IMR-90 (cell line): ENCODE measurements around the gene ZFHX3. TPM values are rescaled to one million over a fixed set of nuclear protein-coding genes. Genes with fewer than 3 reads are reported as not detected.

ENCODE experiments used
- ATAC-seq: fragments of 200-7000 bp; cut with Tn5 transposase; 2 replicates; pipeline ENCODE4 v1.9.1; 2020; ENCODE audit warnings: low read depth, mild to moderate bottlenecking, moderate library complexity
- BruUV-seq: library from RNA; stranded (reverse); fragments of 400-500 nt; replicated peaks from 2 replicates; lab custom pipeline; 2021; lab: Mats Ljungman, UMichigan
- CTCF ChIA-PET: fragments of 300-600 bp; formaldehyde crosslinking; extraction: SDS; loops from one replicate; lab custom pipeline; 2021; ENCODE audit warnings: antibody characterized with exemption; lab: Yijun Ruan, JAX
- POLR2A ChIA-PET: fragments of 300-600 bp; sonication (Branson Sonifier 250); formaldehyde crosslinking; loops from one replicate; lab custom pipeline; 2022; ENCODE audit warnings: antibody characterized with exemption; ENCODE audit not compliant: unreplicated experiment; lab: Charles Lee
- DNase-seq: peaks from one replicate; pipeline ENCODE4 v3.0.0; 2013
- H2AFZ ChIP-seq: replicated peaks from 2 replicates; pipeline ENCODE3; 2013; ENCODE audit warnings: low read length, mild to moderate bottlenecking; ENCODE audit not compliant: poor library complexity
- H2AK5ac ChIP-seq: 2 replicates; pipeline ENCODE4 v1.6.1; 2013; ENCODE audit warnings: low read depth, low read length, inconsistent platforms
- H2AK9ac ChIP-seq: replicated peaks from 2 replicates; pipeline ENCODE3; 2013; ENCODE audit warnings: mild to moderate bottlenecking, low read depth, low read length, moderate library complexity; ENCODE audit not compliant: poor library complexity
- H2BK120ac ChIP-seq: 2 replicates; pipeline ENCODE4 v1.6.1; 2013; ENCODE audit warnings: low read depth, low read length, inconsistent platforms
- H2BK15ac ChIP-seq: 3 replicates; pipeline ENCODE4 v1.6.1; 2013; ENCODE audit warnings: low read depth, low read length, inconsistent platforms
- H2BK20ac ChIP-seq: 2 replicates; pipeline ENCODE4 v1.6.1; 2013; ENCODE audit warnings: low read depth, mild to moderate bottlenecking, inconsistent platforms, low read length, moderate library complexity
- H2BK5ac ChIP-seq: 2 replicates; pipeline ENCODE4 v1.6.1; 2013; ENCODE audit warnings: mild to moderate bottlenecking, low read depth, low read length, inconsistent platforms; ENCODE audit not compliant: poor library complexity, severe bottlenecking
- H3K14ac ChIP-seq: replicated peaks from 2 replicates; pipeline ENCODE4 v1.6.1; 2013; ENCODE audit warnings: low read depth, low read length, inconsistent platforms
- H3K18ac ChIP-seq: 2 replicates; pipeline ENCODE4 v1.6.1; 2013; ENCODE audit warnings: low read depth, low read length, control low read depth
- H3K23ac ChIP-seq: 2 replicates; pipeline ENCODE4 v1.6.1; 2013; ENCODE audit warnings: low read depth, low read length, inconsistent platforms
- H3K27ac ChIP-seq: 2 replicates; pipeline ENCODE4 v1.5.1; 2013; ENCODE audit warnings: mild to moderate bottlenecking, control low read depth, low read length; ENCODE audit not compliant: insufficient read depth
- H3K27me3 ChIP-seq: 2 replicates; pipeline ENCODE4 v1.6.1; 2013; ENCODE audit warnings: low read length; ENCODE audit not compliant: control insufficient read depth, insufficient read depth
- H3K36me3 ChIP-seq: 2 replicates; pipeline ENCODE4 v1.6.1; 2013; ENCODE audit warnings: low read length, mixed read lengths; ENCODE audit not compliant: control insufficient read depth, insufficient read depth
- H3K4ac ChIP-seq: 2 replicates; pipeline ENCODE4 v1.6.1; 2013; ENCODE audit warnings: low read depth, low read length, inconsistent platforms
- H3K4me1 ChIP-seq: 2 replicates; pipeline ENCODE4 v1.6.1; 2013; ENCODE audit warnings: low read length, mixed read lengths; ENCODE audit not compliant: control insufficient read depth, insufficient read depth
- H3K4me2 ChIP-seq: 2 replicates; pipeline ENCODE4 v1.6.1; 2013; ENCODE audit warnings: low read depth, mild to moderate bottlenecking, control low read depth, low read length, moderate library complexity
- H3K4me3 ChIP-seq: 2 replicates; pipeline ENCODE4 v1.5.1; 2013; ENCODE audit warnings: low read depth, mild to moderate bottlenecking, control low read depth, low read length, moderate library complexity; ENCODE audit not compliant: insufficient read depth
- H3K56ac ChIP-seq: 2 replicates; pipeline ENCODE4 v1.6.1; 2013; ENCODE audit warnings: low read length, inconsistent platforms; ENCODE audit not compliant: insufficient read depth; ENCODE audit errors: extremely low read depth
- H3K79me1 ChIP-seq, 2 experiments: 2 replicates each; pipeline ENCODE4 v1.6.1; 2013; ENCODE audit warnings: low read length in 2 of 2, inconsistent platforms in 1 of 2, low read depth in 1 of 2
- H3K9ac ChIP-seq: 2 replicates; pipeline ENCODE4 v1.6.1; 2013; ENCODE audit warnings: low read depth, low read length, control low read depth
- H3K9me1 ChIP-seq: 2 replicates; pipeline ENCODE4 v1.6.1; 2013; ENCODE audit warnings: low read length, inconsistent platforms; ENCODE audit not compliant: insufficient read depth
- H3K9me3 ChIP-seq: 2 replicates; pipeline ENCODE4 v1.6.1; 2013; ENCODE audit warnings: low read length; ENCODE audit not compliant: control insufficient read depth, insufficient read depth
- H4K20me1 ChIP-seq: 2 replicates; pipeline ENCODE4 v1.6.1; 2013; ENCODE audit warnings: low read length, inconsistent platforms; ENCODE audit not compliant: insufficient read depth
- H4K5ac ChIP-seq: 2 replicates; pipeline ENCODE4 v1.6.1; 2013; ENCODE audit warnings: mild to moderate bottlenecking, low read depth, low read length, control low read depth
- H4K8ac ChIP-seq, 2 experiments: 2 replicates each; pipeline ENCODE4 v1.6.1; 2013; ENCODE audit warnings: low read depth in 2 of 2, low read length in 2 of 2, control low read depth in 1 of 2, inconsistent platforms in 1 of 2
- H4K91ac ChIP-seq: 2 replicates; pipeline ENCODE4 v1.6.1; 2013; ENCODE audit warnings: low read depth, low read length, inconsistent platforms; ENCODE audit not compliant: insufficient read depth
- BHLHE40 ChIP-seq: fragments of 150-350 bp; IDR thresholded peaks from 2 replicates; pipeline ENCODE4 v1.6.1; 2016; ENCODE audit warnings: mild to moderate bottlenecking, low read depth, low read length
- CHD1 ChIP-seq: IDR thresholded peaks from 2 replicates; pipeline ENCODE4 v1.6.1; 2012; ENCODE audit warnings: low read depth, low read length, improper control_type of control experiment
- ELK1 ChIP-seq: fragments of 150-350 bp; IDR thresholded peaks from 2 replicates; pipeline ENCODE4 v1.6.1; 2016; ENCODE audit warnings: low read depth, mild to moderate bottlenecking, low read length, moderate library complexity, borderline replicate concordance
- FOS ChIP-seq: fragments of 150-350 bp; IDR thresholded peaks from 2 replicates; pipeline ENCODE4 v1.6.1; 2016; ENCODE audit warnings: low read depth, low read length
- MAFK ChIP-seq: IDR thresholded peaks from 2 replicates; pipeline ENCODE4 v1.6.1; 2012; ENCODE audit warnings: low read depth, low read length, improper control_type of control experiment
- MAZ ChIP-seq: IDR thresholded peaks from 2 replicates; pipeline ENCODE4 v1.6.1; 2012; ENCODE audit warnings: low read depth, mild to moderate bottlenecking, low read length, improper control_type of control experiment, moderate library complexity, borderline replicate concordance
- MXI1 ChIP-seq: IDR thresholded peaks from 2 replicates; pipeline ENCODE4 v1.6.1; 2012; ENCODE audit warnings: low read depth, mild to moderate bottlenecking, low read length, moderate library complexity, borderline replicate concordance
- NFE2L2 ChIP-seq: fragments of 150-350 bp; IDR thresholded peaks from 2 replicates; pipeline ENCODE4 v1.6.1; 2016; ENCODE audit warnings: low read depth, mild to moderate bottlenecking, low read length
- POLR2A ChIP-seq: IDR thresholded peaks from 2 replicates; pipeline ENCODE4 v1.6.1; 2012; ENCODE audit warnings: mild to moderate bottlenecking, low read depth, low read length
- RCOR1 ChIP-seq: IDR thresholded peaks from 2 replicates; pipeline ENCODE4 v1.6.1; 2012; ENCODE audit warnings: mild to moderate bottlenecking, low read length, improper control_type of control experiment; ENCODE audit not compliant: insufficient replicate concordance
- RFX5 ChIP-seq: IDR thresholded peaks from 2 replicates; pipeline ENCODE4 v1.8.0; 2012; ENCODE audit warnings: low read depth, mild to moderate bottlenecking, low read length, moderate library complexity
- SMC3 ChIP-seq: fragments of 150-350 bp; IDR thresholded peaks from 2 replicates; pipeline ENCODE4 v1.6.1; 2016; ENCODE audit warnings: low read depth, mild to moderate bottlenecking, antibody characterized with exemption, low read length, moderate library complexity
- WGBS, 2 experiments: methylation state at CpG; one replicate each; pipeline versions ENCODE4 v1.1.5 to v1.1.7; 2013; ENCODE audit warnings: missing lambda C conversion rate in 2 of 2; ENCODE audit not compliant: insufficient read length in 1 of 2; ENCODE audit errors: extremely low coverage in 2 of 2; 5-methylcytosine and 5-hydroxymethylcytosine counted together
- dilution Hi-C: fragments of 300-500 bp; cut with HindIII; formaldehyde crosslinking; loops from one replicate; pipeline ENCODE4 v1.14.3; 2018; ENCODE audit warnings: low sequenced_read_pairs; ENCODE audit not compliant: unreplicated experiment
- in situ Hi-C: fragments of 300-500 bp; cut with MboI; formaldehyde crosslinking; loops from 3 replicates; pipeline ENCODE4 v1.14.3; 2019; ENCODE audit warnings: low sequenced_read_pairs, inconsistent platforms, mixed read lengths
- intact Hi-C: fragments of 100-400 bp; cut with micrococcal nuclease; formaldehyde crosslinking; loops from 2 replicates; pipeline ENCODE4 v1.10.0; 2022
- polyA plus RNA-seq, 3 experiments: library from polyadenylated mRNA; depleted of rRNA; stranded (reverse); fragments of >200 nt; gene quantifications; 2 replicates each; pipeline ENCODE4 v1.2.3, GENCODE V29; 2012; ENCODE audit warnings: low replicate concordance in 1 of 3
- total RNA-seq: library from RNA; depleted of rRNA; stranded (reverse); fragments of >200 nt; gene quantifications from 2 replicates; pipeline ENCODE4 v1.2.3, GENCODE V29; 2012
- TF ChIP-seq, protein P1 (sequence below): fragments of 150-350 bp; IDR thresholded peaks from 2 replicates; pipeline ENCODE4 v1.6.1; 2017; ENCODE audit warnings: mild to moderate bottlenecking, antibody characterized with exemption, low read length, low read depth
- TF ChIP-seq, protein P2 (sequence below): conservative IDR thresholded peaks from 2 replicates; pipeline ENCODE4 v1.5.1; 2012; ENCODE audit warnings: mild to moderate bottlenecking, low read depth, low read length, improper control_type of control experiment

ZFHX3 gene
- total and polyA plus RNA-seq, 2 of the 4 experiments (the other 2 are of a cell fraction): 1.4 to 1.7 TPM

GRCh38 chr16:72896485-72897118, 151.3 kb downstream of the ZFHX3 start:
- H2AK9ac ChIP-seq: no peak overlapping the region
- BruUV-seq: no TSS peak
- no peak overlapping the region for H3K4me2 ChIP-seq
- DNase-seq: no peak
- H3K56ac ChIP-seq: no peak overlapping the region
- no peak overlapping the region for H2AK5ac ChIP-seq
- TF ChIP-seq MAFK: no peak
- TF ChIP-seq FOS: no peak
- no peak for TF ChIP-seq NFE2L2
- TF ChIP-seq CHD1: no peak
- TF ChIP-seq, protein P1, sequence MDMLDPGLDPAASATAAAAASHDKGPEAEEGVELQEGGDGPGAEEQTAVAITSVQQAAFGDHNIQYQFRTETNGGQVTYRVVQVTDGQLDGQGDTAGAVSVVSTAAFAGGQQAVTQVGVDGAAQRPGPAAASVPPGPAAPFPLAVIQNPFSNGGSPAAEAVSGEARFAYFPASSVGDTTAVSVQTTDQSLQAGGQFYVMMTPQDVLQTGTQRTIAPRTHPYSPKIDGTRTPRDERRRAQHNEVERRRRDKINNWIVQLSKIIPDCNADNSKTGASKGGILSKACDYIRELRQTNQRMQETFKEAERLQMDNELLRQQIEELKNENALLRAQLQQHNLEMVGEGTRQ: no peak
- TF ChIP-seq MXI1: no peak
- no peak for TF ChIP-seq POLR2A
- TF ChIP-seq BHLHE40: no peak
- TF ChIP-seq, protein P2, sequence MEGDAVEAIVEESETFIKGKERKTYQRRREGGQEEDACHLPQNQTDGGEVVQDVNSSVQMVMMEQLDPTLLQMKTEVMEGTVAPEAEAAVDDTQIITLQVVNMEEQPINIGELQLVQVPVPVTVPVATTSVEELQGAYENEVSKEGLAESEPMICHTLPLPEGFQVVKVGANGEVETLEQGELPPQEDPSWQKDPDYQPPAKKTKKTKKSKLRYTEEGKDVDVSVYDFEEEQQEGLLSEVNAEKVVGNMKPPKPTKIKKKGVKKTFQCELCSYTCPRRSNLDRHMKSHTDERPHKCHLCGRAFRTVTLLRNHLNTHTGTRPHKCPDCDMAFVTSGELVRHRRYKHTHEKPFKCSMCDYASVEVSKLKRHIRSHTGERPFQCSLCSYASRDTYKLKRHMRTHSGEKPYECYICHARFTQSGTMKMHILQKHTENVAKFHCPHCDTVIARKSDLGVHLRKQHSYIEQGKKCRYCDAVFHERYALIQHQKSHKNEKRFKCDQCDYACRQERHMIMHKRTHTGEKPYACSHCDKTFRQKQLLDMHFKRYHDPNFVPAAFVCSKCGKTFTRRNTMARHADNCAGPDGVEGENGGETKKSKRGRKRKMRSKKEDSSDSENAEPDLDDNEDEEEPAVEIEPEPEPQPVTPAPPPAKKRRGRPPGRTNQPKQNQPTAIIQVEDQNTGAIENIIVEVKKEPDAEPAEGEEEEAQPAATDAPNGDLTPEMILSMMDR: no peak
- TF ChIP-seq RFX5: no peak
- TF ChIP-seq RCOR1: no peak
- TF ChIP-seq MAZ: no peak
- TF ChIP-seq ELK1: no peak
- TF ChIP-seq SMC3: no peak
- H2BK15ac ChIP-seq: no peak overlapping the region
- intact Hi-C loops: no loop called here
- no peaks in the 10 kb centered on the region for H3K27me3 ChIP-seq
- no peaks in the 10 kb centered on the region for H3K9me3 ChIP-seq
- H3K23ac ChIP-seq: no peak overlapping the region
- H3K4me1 ChIP-seq: peaks cover 4% of the 10 kb centered on the region
- dilution Hi-C loops: no loop called here
- H3K18ac ChIP-seq: no peak overlapping the region
- no peak overlapping the region for H4K5ac ChIP-seq
- H3K9me1 ChIP-seq: peaks cover 5% of the 10 kb centered on the region; the same call in 1 of the 2 replicates
- no peak overlapping the region for H3K4me3 ChIP-seq
- WGBS, 2 experiments: 83% methylated on average over 1 of the region's 12 CpGs; no CpG with 5 or more reads in 1 of the 2 experiments
- no peak for ATAC-seq
- H2BK5ac ChIP-seq: no peak overlapping the region
- H3K14ac ChIP-seq: no peak overlapping the region
- peaks cover 23 to 53% of the 10 kb centered on the region in 2 experiments for H3K79me1 ChIP-seq
- no peak overlapping the region for H2AFZ ChIP-seq
- ChIA-PET CTCF (no interaction called here), POLR2A (no interaction called here)
- peaks cover 8% of the 10 kb centered on the region; the same call in 1 of the 2 replicates for H4K20me1 ChIP-seq
- H3K4ac ChIP-seq: no peak overlapping the region
- H3K27ac ChIP-seq: no peak overlapping the region
- no peak overlapping the region for H2BK120ac ChIP-seq
- no peak overlapping the region for H4K8ac ChIP-seq
- no peak overlapping the region for H3K9ac ChIP-seq
- in situ Hi-C loops: no loop called here
- no peak overlapping the region for H2BK20ac ChIP-seq
- peaks cover 1% of the 10 kb centered on the region for H3K36me3 ChIP-seq
- no peak overlapping the region for H4K91ac ChIP-seq
